ENCODE results near the gene AFDN. TPM values are rescaled to one million over a fixed set of nuclear protein-coding genes. Genes with fewer than 3 reads are reported as not detected.

The AFDN gene
- total RNA-seq, 2 donors from 2014 or later: 213 to 232 TPM

- peaks cover 5% of the 10 kb centered on the region for H3K36me3 ChIP-seq
Observed at GRCh38 chr6:167941822-167942221, 115.1 kb downstream of the AFDN start.

GRCh38 chr6:167944130-167944529, 117.4 kb downstream of the AFDN start:
- H3K9ac ChIP-seq (ENCODE audit: low read depth in 2 of 2, low read length in 2 of 2): no peak overlapping the region
- TF ChIP-seq, protein P1, sequence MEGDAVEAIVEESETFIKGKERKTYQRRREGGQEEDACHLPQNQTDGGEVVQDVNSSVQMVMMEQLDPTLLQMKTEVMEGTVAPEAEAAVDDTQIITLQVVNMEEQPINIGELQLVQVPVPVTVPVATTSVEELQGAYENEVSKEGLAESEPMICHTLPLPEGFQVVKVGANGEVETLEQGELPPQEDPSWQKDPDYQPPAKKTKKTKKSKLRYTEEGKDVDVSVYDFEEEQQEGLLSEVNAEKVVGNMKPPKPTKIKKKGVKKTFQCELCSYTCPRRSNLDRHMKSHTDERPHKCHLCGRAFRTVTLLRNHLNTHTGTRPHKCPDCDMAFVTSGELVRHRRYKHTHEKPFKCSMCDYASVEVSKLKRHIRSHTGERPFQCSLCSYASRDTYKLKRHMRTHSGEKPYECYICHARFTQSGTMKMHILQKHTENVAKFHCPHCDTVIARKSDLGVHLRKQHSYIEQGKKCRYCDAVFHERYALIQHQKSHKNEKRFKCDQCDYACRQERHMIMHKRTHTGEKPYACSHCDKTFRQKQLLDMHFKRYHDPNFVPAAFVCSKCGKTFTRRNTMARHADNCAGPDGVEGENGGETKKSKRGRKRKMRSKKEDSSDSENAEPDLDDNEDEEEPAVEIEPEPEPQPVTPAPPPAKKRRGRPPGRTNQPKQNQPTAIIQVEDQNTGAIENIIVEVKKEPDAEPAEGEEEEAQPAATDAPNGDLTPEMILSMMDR (IDR thresholded peaks at IDR 0.05): no peak
- no peaks in the 10 kb centered on the region for H3K9me3 ChIP-seq
- no peak overlapping the region for H3K27ac ChIP-seq
- peaks cover 5% of the 10 kb centered on the region for H3K36me3 ChIP-seq
- H3K4me1 ChIP-seq: no peaks in the 10 kb centered on the region
- H3K4me3 ChIP-seq: no peak overlapping the region
- DNase-seq: no peak
- H3K27me3 ChIP-seq: no peaks in the 10 kb centered on the region
- intact Hi-C loops (cut with DNase I): no loop called here

More at GRCh38 chr6:167941822-167942221, 115.1 kb downstream of the AFDN start:
- H3K4me3 ChIP-seq: no peak overlapping the region
- intact Hi-C loops (cut with DNase I): no loop called here
- H3K9me3 ChIP-seq: no peaks in the 10 kb centered on the region
- DNase-seq: no peak
- no peak overlapping the region for H3K9ac ChIP-seq (ENCODE audit: low read depth in 2 of 2, low read length in 2 of 2)
- no peak overlapping the region for H3K27ac ChIP-seq
- no peaks in the 10 kb centered on the region for H3K27me3 ChIP-seq
- H3K4me1 ChIP-seq: peaks cover 3% of the 10 kb centered on the region
- TF ChIP-seq, protein P1 (IDR thresholded peaks at IDR 0.05): no peak

- intact Hi-C loops (cut with DNase I): no loop called here
- peaks cover 5% of the 10 kb centered on the region for H3K36me3 ChIP-seq
- no peak overlapping the region for H3K9ac ChIP-seq (ENCODE audit: low read depth in 2 of 2, low read length in 2 of 2)
- DNase-seq: no peak
- no peak overlapping the region for H3K4me3 ChIP-seq
- H3K27ac ChIP-seq: no peak overlapping the region
- H3K4me1 ChIP-seq: no peaks in the 10 kb centered on the region
- TF ChIP-seq, protein P1 (IDR thresholded peaks at IDR 0.05): no peak
- no peaks in the 10 kb centered on the region for H3K27me3 ChIP-seq
- no peaks in the 10 kb centered on the region for H3K9me3 ChIP-seq
Observed at GRCh38 chr6:167946007-167946406, 119.3 kb downstream of the AFDN start.

DNA sequence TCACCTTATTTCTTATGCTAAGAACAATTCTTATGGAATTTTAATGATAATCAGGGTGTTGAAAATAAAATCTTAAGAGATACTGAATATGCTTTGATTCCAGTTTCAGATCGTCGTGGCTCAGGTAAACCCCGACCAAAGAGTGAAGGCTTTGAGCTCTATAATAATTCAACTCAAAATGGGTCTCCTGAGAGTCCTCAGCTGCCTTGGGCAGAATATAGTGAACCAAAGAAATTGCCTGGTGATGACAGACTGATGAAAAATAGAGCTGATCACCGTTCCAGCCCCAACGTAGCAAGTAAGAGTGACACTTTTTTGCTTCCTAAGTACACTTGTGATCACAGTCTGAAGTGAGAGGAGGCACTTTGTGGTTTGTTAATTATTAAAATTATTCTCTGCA, 119.9 kb downstream of the AFDN start:
- H3K36me3 ChIP-seq: peaks cover 5% of the 10 kb centered on the region

DNA sequence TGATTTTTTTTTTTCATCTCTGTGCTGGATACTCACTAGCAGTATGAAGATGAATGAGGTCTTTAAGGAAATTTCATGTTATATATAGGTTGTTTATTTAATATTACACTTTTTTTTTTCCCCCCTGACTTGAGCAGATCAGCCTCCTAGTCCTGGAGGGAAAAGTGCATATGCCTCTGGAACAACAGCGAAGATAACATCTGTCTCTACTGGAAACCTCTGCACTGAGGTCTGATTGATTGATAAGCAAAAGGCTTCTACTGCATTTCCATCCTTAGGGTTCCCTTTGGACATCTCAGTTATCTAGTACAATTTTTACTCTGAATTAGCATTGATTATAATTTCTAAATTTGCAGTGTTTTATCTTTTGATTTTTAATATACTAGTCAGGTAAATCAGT, 121.0 kb downstream of the AFDN start:
- no peak overlapping the region for H3K27ac ChIP-seq
- TF ChIP-seq, protein P1 (IDR thresholded peaks at IDR 0.05): no peak
- H3K27me3 ChIP-seq: no peaks in the 10 kb centered on the region
- no peaks in the 10 kb centered on the region for H3K9me3 ChIP-seq
- intact Hi-C loops (cut with DNase I): no loop called here
- H3K9ac ChIP-seq (ENCODE audit: low read depth in 2 of 2, low read length in 2 of 2): no peak overlapping the region
- no peak for DNase-seq
- peaks cover 5% of the 10 kb centered on the region for H3K36me3 ChIP-seq
- H3K4me3 ChIP-seq: no peak overlapping the region
- H3K4me1 ChIP-seq: no peaks in the 10 kb centered on the region

More for the DNA sequence above, 119.9 kb downstream of the AFDN start:
- DNase-seq: no peak
- no peaks in the 10 kb centered on the region for H3K4me1 ChIP-seq
- H3K4me3 ChIP-seq: no peak overlapping the region
- intact Hi-C loops (cut with DNase I): no loop called here
- no peak overlapping the region for H3K9ac ChIP-seq (ENCODE audit: low read depth in 2 of 2, low read length in 2 of 2)
- TF ChIP-seq, protein P1 (IDR thresholded peaks at IDR 0.05): no peak
- H3K27me3 ChIP-seq: no peaks in the 10 kb centered on the region
- H3K27ac ChIP-seq: no peak overlapping the region
- H3K9me3 ChIP-seq: no peaks in the 10 kb centered on the region
